HG03066 (cell line): ENCODE data around the gene ID4.

Experiments
- ATAC-seq: cut with Tn5 transposase; IDR thresholded peaks from one replicate; pipeline ENCODE4 v1.9.1; 2021; ENCODE audit warnings: low read depth; ENCODE audit not compliant: unreplicated experiment

The ID4 gene

GRCh38 chr6:19855536-19855935, 18.4 kb downstream of the ID4 start:
- no peak for ATAC-seq

- no peak for ATAC-seq
These were observed 20.0 kb downstream of the ID4 start for GRCh38 chr6:19857139-19857538.

- ATAC-seq: no peak
These were observed 20.5 kb downstream of the ID4 start for GRCh38 chr6:19857703-19858102.

- no peak for ATAC-seq
These were observed 23.2 kb downstream of the ID4 start for GRCh38 chr6:19860235-19860877.

- no peak for ATAC-seq
These were observed 27.1 kb downstream of the ID4 start for GRCh38 chr6:19864285-19864684.

- no peak for ATAC-seq
These were observed 28.0 kb downstream of the ID4 start for GRCh38 chr6:19865178-19865577.

- ATAC-seq: no peak
These were observed 29.2 kb downstream of the ID4 start for GRCh38 chr6:19866173-19866984.

GRCh38 chr6:19866985-19867627, 29.9 kb downstream of the ID4 start:
- no peak for ATAC-seq

GRCh38 chr6:19869464-19869863, 32.3 kb downstream of the ID4 start:
- ATAC-seq: no peak

- ATAC-seq: no peak
These were observed 33.2 kb downstream of the ID4 start for GRCh38 chr6:19870322-19870721.

- no peak for ATAC-seq
These were observed 35.9 kb downstream of the ID4 start for GRCh38 chr6:19873031-19873430.

- ATAC-seq: no peak
These were observed 39.5 kb downstream of the ID4 start for GRCh38 chr6:19876672-19877071.

- ATAC-seq: no peak
These were observed 42.5 kb downstream of the ID4 start for GRCh38 chr6:19879663-19880062.

GRCh38 chr6:19880066-19880465, 42.9 kb downstream of the ID4 start:
- no peak for ATAC-seq

GRCh38 chr6:19891451-19891850, 54.3 kb downstream of the ID4 start:
- no peak for ATAC-seq
